Measurements from ENCODE around the gene CFAP20DC. TPM values are rescaled to one million over a fixed set of nuclear protein-coding genes. Genes with fewer than 3 reads are reported as not detected.

CFAP20DC gene
- total and polyA plus RNA-seq, 2 of the 4 experiments (the other 2 are of a cell fraction): 1.2 to 1.6 TPM

- ChIA-PET CTCF (interaction anchor here (0.7 kb wide), 1 partner anchor 349 kb away, joined by 3 read pairs; no protein-coding TSS in a partner anchor), POLR2A (ENCODE audit: unreplicated experiment) (interaction anchor here (0.7 kb wide), 1 partner anchor 731 kb away, joined by 5 read pairs; no protein-coding TSS in a partner anchor)
- Histone ChIP-seq H3K18ac (ENCODE audit: low read depth, low read length) (no peak overlapping the region), H3K9ac (ENCODE audit: low read depth, low read length) (no peak overlapping the region), H2AFZ (replicated peaks; ENCODE audit: low read length, poor library complexity) (no peak overlapping the region), H4K20me1 (ENCODE audit: insufficient read depth, low read length) (no peaks in the 10 kb centered on the region), H3K9me1 (ENCODE audit: insufficient read depth, low read length) (no peaks in the 10 kb centered on the region), H3K56ac (ENCODE audit: extremely low read depth, insufficient read depth, low read length) (no peak overlapping the region), H3K27me3 (ENCODE audit: control insufficient read depth, insufficient read depth, low read length) (no peaks in the 10 kb centered on the region), H4K5ac (ENCODE audit: low read depth, low read length) (no peak overlapping the region), H2BK20ac (ENCODE audit: low read depth, low read length) (no peak overlapping the region), H2BK15ac (ENCODE audit: low read depth, low read length) (no peak overlapping the region), H3K23ac (ENCODE audit: low read depth, low read length) (no peak overlapping the region), H3K4me2 (ENCODE audit: low read depth, low read length) (no peak overlapping the region), H3K27ac (ENCODE audit: insufficient read depth, low read length) (no peak overlapping the region), H2AK9ac (replicated peaks; ENCODE audit: low read depth, low read length, poor library complexity) (no peak overlapping the region), H3K14ac (replicated peaks; ENCODE audit: low read depth, low read length) (no peak overlapping the region; the same call in 1 of the 2 replicates), H3K4me3 (ENCODE audit: insufficient read depth, low read depth, low read length) (no peak overlapping the region), H2AK5ac (ENCODE audit: low read depth, low read length) (no peak overlapping the region), H3K4me1 (ENCODE audit: control insufficient read depth, insufficient read depth, low read length) (no peaks in the 10 kb centered on the region), H2BK5ac (ENCODE audit: low read depth, low read length, poor library complexity, severe bottlenecking) (no peak overlapping the region), H2BK120ac (ENCODE audit: low read depth, low read length) (no peak overlapping the region), H3K79me1 (ENCODE audit: low read depth in 1 of 2, low read length in 2 of 2) (no peaks in the 10 kb centered on the region), H3K9me3 (ENCODE audit: control insufficient read depth, insufficient read depth, low read length) (no peaks in the 10 kb centered on the region), H4K8ac (ENCODE audit: low read depth in 2 of 2, low read length in 2 of 2) (no peak overlapping the region), H3K36me3 (ENCODE audit: control insufficient read depth, insufficient read depth, low read length) (no peaks in the 10 kb centered on the region), H4K91ac (ENCODE audit: insufficient read depth, low read depth, low read length) (no peak overlapping the region), H3K4ac (ENCODE audit: low read depth, low read length) (no peak overlapping the region)
- TF ChIP-seq SMC3 (IDR thresholded peaks at IDR 0.05; ENCODE audit: low read depth, low read length) (no peak), FOS (IDR thresholded peaks at IDR 0.05; ENCODE audit: low read depth, low read length) (no peak), NFE2L2 (IDR thresholded peaks at IDR 0.05; ENCODE audit: low read depth, low read length) (no peak), MXI1 (IDR thresholded peaks at IDR 0.05; ENCODE audit: borderline replicate concordance, low read depth, low read length) (no peak), USF2 (IDR thresholded peaks at IDR 0.05; ENCODE audit: low read depth, low read length) (no peak)
- no CpG with 5 or more reads among the region's 4 CpGs for WGBS, 2 experiments (ENCODE audit: extremely low coverage in 2 of 2, insufficient read length in 1 of 2)
- no peak for ATAC-seq (ENCODE audit: low read depth)
- dilution Hi-C loops (cut with HindIII; ENCODE audit: low sequenced_read_pairs, unreplicated experiment): no loop called here
- in situ Hi-C loops (cut with MboI; ENCODE audit: low sequenced_read_pairs): no loop called here
- DNase-seq: no peak
- intact Hi-C loops (cut with micrococcal nuclease): no loop called here
- no TSS peak for BruUV-seq (replicated peaks)
These were observed 186.6 kb downstream of the CFAP20DC start for GRCh38 chr3:58863206-58863605.
